Airway epithelial cell (primary cell): ENCODE results near the gene CST11. TPM values are rescaled to one million over a fixed set of nuclear protein-coding genes. Genes with fewer than 3 reads are reported as not detected.

Experiments
- total RNA-seq: library from RNA; depleted of rRNA; stranded (reverse); fragments of >200 nt; gene quantifications from 2 replicates; pipeline ENCODE4 v1.2.3, GENCODE V29; 2015

The CST11 gene, protein sequence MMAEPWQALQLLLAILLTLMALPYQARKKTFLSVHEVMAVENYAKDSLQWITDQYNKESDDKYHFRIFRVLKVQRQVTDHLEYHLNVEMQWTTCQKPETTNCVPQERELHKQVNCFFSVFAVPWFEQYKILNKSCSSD
- not detected in 2 replicates for total RNA-seq

DNA sequence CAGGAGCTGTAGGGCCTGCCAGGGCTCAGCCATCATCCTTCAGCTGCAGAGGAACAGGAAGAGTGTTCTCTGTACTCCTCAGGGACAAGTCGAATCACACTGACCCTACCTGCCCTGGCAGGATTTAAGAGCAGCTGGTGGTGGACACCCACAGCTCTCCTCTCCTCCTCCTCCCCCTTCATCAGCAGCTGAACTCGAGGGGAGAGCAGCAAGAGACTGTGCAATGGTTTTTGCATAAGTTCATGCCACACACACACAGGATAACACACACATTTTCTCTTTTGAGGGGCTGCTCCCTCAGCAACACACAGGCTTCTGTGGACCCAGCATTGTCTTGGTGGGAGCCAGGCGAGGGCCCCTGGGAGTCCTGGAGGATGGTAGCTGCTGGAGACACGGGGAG is at the start of gene CST11:
Gene CST11 (minus strand): TSS at position 101 of the 400 bp plus-strand sequence. CDS start 65 bp downstream, at position 36.

GRCh38 chr20:23490817-23491216 is 38.1 kb upstream of the CST11 start, which contains the start of gene CST8:
CST8 (plus strand) TSS chr20:23491117; CDS start chr20:23491668, 551 bp downstream.

DNA sequence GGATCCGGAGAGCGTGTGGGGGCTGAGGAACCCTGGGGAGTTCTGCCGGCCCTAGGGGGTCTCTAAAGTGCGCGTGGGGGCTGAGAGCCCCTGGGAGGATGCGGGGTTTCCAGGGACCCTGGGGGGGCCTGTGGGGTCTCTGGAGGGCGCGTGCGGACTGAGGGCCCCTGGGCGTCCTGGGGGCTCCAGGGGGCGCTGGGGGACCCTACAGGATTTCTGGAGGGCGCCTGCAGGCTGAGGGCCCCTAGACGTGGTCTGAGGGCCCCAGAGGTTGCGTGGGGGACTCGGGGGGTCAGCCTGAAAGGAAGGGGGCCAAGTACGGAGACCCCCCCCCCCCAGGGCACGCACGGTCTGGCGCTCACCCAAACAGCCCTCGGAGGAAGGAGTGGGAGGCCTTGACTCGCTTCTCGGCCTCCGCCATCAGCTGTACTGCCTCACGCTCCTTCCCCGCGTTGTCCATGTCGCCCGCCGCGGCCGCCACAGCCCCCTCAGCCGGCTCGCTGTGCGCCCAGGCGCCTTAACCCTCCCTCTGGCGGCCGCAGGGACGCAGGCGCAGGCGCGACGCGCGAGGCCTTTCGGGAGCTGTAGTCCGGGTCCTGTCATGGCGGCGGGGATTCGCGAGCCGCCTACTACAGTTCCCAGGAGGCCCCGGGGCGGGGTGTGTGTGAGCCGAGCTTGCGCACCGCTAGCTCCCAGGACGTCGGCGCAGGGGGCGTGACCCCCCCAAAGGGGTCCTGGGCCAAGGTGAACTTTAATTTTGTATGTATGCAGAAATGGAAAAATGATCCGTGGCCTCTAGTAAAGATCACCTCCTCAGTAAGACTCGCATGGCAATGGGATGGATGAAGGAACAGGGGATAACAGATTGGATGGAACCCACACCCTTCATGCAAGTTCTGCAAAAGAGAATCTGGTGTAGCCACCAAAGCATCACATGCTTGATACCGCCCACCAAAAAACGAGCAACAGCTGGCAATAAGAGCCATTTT is 31.4 kb downstream of the CST11 start, which contains the start of gene NAPB:
Gene NAPB (minus strand): TSS at position 546 of the 989 bp plus-strand sequence. CDS start 86 bp downstream, at position 460.

Other genes starting within 250 kb of the CST11 start
- 43.1 and 44.8 TPM in 2 replicates for gene NXT1, start 102.1 kb downstream of the CST11 start, total RNA-seq
- gene GZF1, start 90.7 kb downstream of the CST11 start, total RNA-seq: 8.0 and 13.0 TPM in 2 replicates
- gene NAPB, start 31.4 kb downstream of the CST11 start, total RNA-seq: 2.9 and 4.9 TPM in 2 replicates
- gene CSTL1, start 13.2 kb downstream of the CST11 start, total RNA-seq: not detected in 2 replicates
- gene CST8, start 38.2 kb upstream of the CST11 start, total RNA-seq: not detected in 2 replicates
- gene CST9L, start 115.6 kb upstream of the CST11 start, total RNA-seq: not detected in 2 replicates
- gene CST9, start 153.0 kb upstream of the CST11 start, total RNA-seq: not detected in 2 replicates
- 466 and 506 TPM in 2 replicates for gene CST3, start 185.1 kb upstream of the CST11 start, total RNA-seq
- not detected in 2 replicates for gene CST4, start 236.2 kb upstream of the CST11 start, total RNA-seq